Pancreas (tissue), 10 donors: ENCODE measurements around the gene MUC5AC. TPM values are rescaled to one million over a fixed set of nuclear protein-coding genes. Genes with fewer than 3 reads are reported as not detected.

Source experiments
- ATAC-seq, 4 donors: fragments of 200-7000 bp; cut with Tn5 transposase; one replicate each; pipeline versions ENCODE4 v1.8.0 to v1.9.1; 2020; ENCODE audit warnings: mild to moderate bottlenecking in 4 of 4, moderate library complexity in 4 of 4
- DNase-seq, 6 donors: peaks; one replicate each; pipeline ENCODE4 v3.0.0-alpha.2; 2020
- FAIRE-seq: peaks from 2 replicates; lab custom pipeline; 2012; peaks lifted over from hg19 to GRCh38; lab: Jason Lieb, UNC
- H3K27ac ChIP-seq, 4 donors: fragments of 200-600 bp; sonication (generic); 1 replicate in 3 of 4; 2 replicates in 1 of 4; pipeline versions ENCODE4 v1.5.0 to v1.8.0; 2020
- H3K27me3 ChIP-seq, 4 donors: fragments of 200-600 bp; one replicate each; pipeline ENCODE4 v1.8.0; 2021
- H3K36me3 ChIP-seq, 3 donors: fragments of 200-600 bp; sonication (generic) in 1 of 3; one replicate each; pipeline versions ENCODE4 v1.5.0 to v1.8.0; 2020 to 2021
- H3K4me1 ChIP-seq, 3 donors: fragments of 200-600 bp; one replicate each; pipeline ENCODE4 v1.8.0; 2021
- H3K4me3 ChIP-seq, 4 donors: fragments of 200-600 bp; sonication (generic) in 2 of 4; one replicate each; pipeline versions ENCODE4 v1.5.0 to v1.8.0; 2020 to 2021
- H3K9me3 ChIP-seq, 4 donors: fragments of 200-600 bp; one replicate each; pipeline ENCODE4 v1.8.0; 2021
- CTCF ChIP-seq, 4 donors: fragments of 200-600 bp; sonication (generic) in 3 of 4; IDR thresholded peaks; one replicate each; pipeline versions ENCODE4 v1.5.0 to v1.8.0; 2021; ENCODE audit warnings: antibody characterized with exemption in 4 of 4
- WGBS, 2 donors: extraction: QIAGEN DNeasy Blood & Tissue Kit; methylation state at CpG; one replicate each; pipeline ENCODE4 v1.1.7; 2013; 5-methylcytosine and 5-hydroxymethylcytosine counted together
- intact Hi-C, 3 donors: fragments of 100-400 bp; cut with DNase I; formaldehyde crosslinking; loops; one replicate each; pipeline versions ENCODE4 v1.11.1 to v1.14.2; 2022
- polyA plus RNA-seq, 2 donors: library from polyadenylated mRNA; stranded (reverse); fragments of 200-250 nt; gene quantifications; one replicate each; pipeline ENCODE4 v1.2.3, GENCODE V29; 2013
- total RNA-seq, 6 donors: library from RNA; stranded (reverse); fragmentation: NEBNext Ultra II Directional in 4 of 6; extraction: Animal tissue kit (Norgen Biotek cat#: 25700) in 4 of 6; gene quantifications; one replicate each; pipeline versions ENCODE4 v1.2.1 to v1.2.4, GENCODE V29; 2021 to 2023
- donor health status: healthy with polysubstance abuse.
- donor health status: DM: no; HTN: no; CAD: no; lungs with moderate emphysema.
- donor health status: DM: no; HTN: no; CAD: no.
- donor health status: control.
- donor health status: control.
- donor health status: Bipolar disorder and iron deficiency.
- donor health status: DM: yes; HTN: yes; CAD: no.
- donor health status: DM: no; HTN: no; CAD: no.
- donor health status: DM: no; HTN: no; CAD: no.
- donor health status: DM: yes; HTN: yes; CAD: no.

MUC5AC gene
- total and polyA plus RNA-seq, 8 donors, result 0.02 to 4.2 (median 0.04) TPM; not detected in 5

GRCh38 chr11:1225386-1226225, 67.9 kb downstream of the MUC5AC start:
- no peaks in the 10 kb centered on the region for H3K4me1 ChIP-seq
- ATAC-seq (no peak), FAIRE-seq (no peak), DNase-seq (peak in 3 of 6 donors; percentile 26 to 65 (median 51))
- 69 to 79% methylated on average over 29 of the region's 29 CpGs for WGBS, 2 donors
- TF ChIP-seq CTCF (IDR thresholded peaks at IDR 0.05), result no peak
- intact Hi-C loops, result no loop called here
- H3K27ac ChIP-seq, result no peak overlapping the region
- H3K4me3 ChIP-seq, result no peak overlapping the region
- no peaks in the 10 kb centered on the region for H3K36me3 ChIP-seq
- no peaks in the 10 kb centered on the region for H3K9me3 ChIP-seq
- H3K27me3 ChIP-seq, result no peaks in the 10 kb centered on the region

GRCh38 chr11:1226226-1226985, 68.7 kb downstream of the MUC5AC start:
- Histone ChIP-seq H3K4me1 (no peaks in the 10 kb centered on the region), H3K27ac (no peak overlapping the region), H3K36me3 (no peaks in the 10 kb centered on the region), H3K27me3 (no peaks in the 10 kb centered on the region), H3K9me3 (no peaks in the 10 kb centered on the region), H3K4me3 (no peak overlapping the region)
- FAIRE-seq, result no peak
- intact Hi-C loops, result no loop called here
- TF ChIP-seq CTCF (IDR thresholded peaks at IDR 0.05), result no peak
- no peak for ATAC-seq
- 61 to 65% methylated on average over 35 to 41 of the region's 41 CpGs for WGBS, 2 donors
- peak in 3 of 6 donors; percentile 22 to 75 (median 56) for DNase-seq

- intact Hi-C loops, result no loop called here
- no peak for ATAC-seq
- H3K36me3 ChIP-seq, result no peaks in the 10 kb centered on the region
- FAIRE-seq, result no peak
- H3K9me3 ChIP-seq, result no peaks in the 10 kb centered on the region
- TF ChIP-seq CTCF (IDR thresholded peaks at IDR 0.05), result no peak
- no peak overlapping the region for H3K27ac ChIP-seq
- no peak overlapping the region for H3K4me3 ChIP-seq
- WGBS, 2 donors, result 35 to 40% methylated on average over 22 to 23 of the region's 23 CpGs
- H3K4me1 ChIP-seq, result no peaks in the 10 kb centered on the region
- no peaks in the 10 kb centered on the region for H3K27me3 ChIP-seq
- DNase-seq, result peak in 2 of 6 donors; percentile 36 to 61
These were observed 69.3 kb downstream of the MUC5AC start for GRCh38 chr11:1226986-1227550.

GRCh38 chr11:1227551-1228100, 69.9 kb downstream of the MUC5AC start:
- no peaks in the 10 kb centered on the region for H3K9me3 ChIP-seq
- H3K4me1 ChIP-seq, result no peaks in the 10 kb centered on the region
- 63 to 68% methylated on average over 23 of the region's 23 CpGs for whole genome bisulfite sequencing, 2 donors
- no peak for TF ChIP-seq CTCF (IDR thresholded peaks at IDR 0.05)
- DNase-seq (peak in 3 of 6 donors; percentile 30 to 68 (median 56)), ATAC-seq (no peak), FAIRE-seq (no peak)
- no peak overlapping the region for H3K27ac ChIP-seq
- H3K36me3 ChIP-seq, result no peaks in the 10 kb centered on the region
- H3K27me3 ChIP-seq, result no peaks in the 10 kb centered on the region
- intact Hi-C loops, result no loop called here
- H3K4me3 ChIP-seq, result no peak overlapping the region
